Loucy (cell line): ENCODE data around the gene GRPEL1.
"Not testable (repeated sequence)": the region's sequence is repeated elsewhere in the genome, so short reads cannot be mapped to it uniquely, and the experiment has no call there.

Experiments used
- H2AFZ ChIP-seq: fragments of 200-600 bp; sonication (generic); 2 replicates; pipeline ENCODE4 v1.6.0; 2016; ENCODE audit warnings: antibody characterized with exemption, mild to moderate bottlenecking, low read length, moderate library complexity
- H3F3A ChIP-seq: fragments of 200-600 bp; 2 replicates; pipeline ENCODE4 v1.6.0; 2016; ENCODE audit warnings: antibody characterized with exemption, low read depth, mild to moderate bottlenecking
- H3K27me3 ChIP-seq: fragments of 200-600 bp; sonication (generic); 2 replicates; pipeline ENCODE4 v1.6.1; 2014; ENCODE audit warnings: low read length, mild to moderate bottlenecking; ENCODE audit not compliant: insufficient read depth, poor library complexity, severe bottlenecking
- H3K36me3 ChIP-seq: fragments of 200-600 bp; sonication (generic); 2 replicates; pipeline ENCODE4 v1.6.1; 2016; ENCODE audit warnings: low read length; ENCODE audit not compliant: insufficient read depth
- H3K4me1 ChIP-seq: fragments of 200-600 bp; sonication (generic); 2 replicates; pipeline ENCODE4 v1.5.1; 2014; ENCODE audit warnings: low read length, mild to moderate bottlenecking; ENCODE audit not compliant: insufficient read depth, poor library complexity, severe bottlenecking
- H3K4me2 ChIP-seq: fragments of 200-600 bp; sonication (generic); 2 replicates; pipeline ENCODE4 v1.6.0; 2014; ENCODE audit warnings: antibody characterized with exemption, low read length, low read depth, mild to moderate bottlenecking; ENCODE audit not compliant: poor library complexity, severe bottlenecking
- H3K4me3 ChIP-seq: fragments of 200-600 bp; sonication (generic); 2 replicates; pipeline ENCODE4 v1.5.1; 2014; ENCODE audit warnings: low read length, mild to moderate bottlenecking, mixed read lengths; ENCODE audit not compliant: poor library complexity, severe bottlenecking
- H3K79me2 ChIP-seq: fragments of 200-600 bp; sonication (generic); 2 replicates; pipeline ENCODE4 v1.6.1; 2014; ENCODE audit warnings: low read length; ENCODE audit not compliant: insufficient read depth
- H3K9ac ChIP-seq: fragments of 200-600 bp; sonication (generic); 2 replicates; pipeline ENCODE4 v1.6.0; 2014; ENCODE audit warnings: mild to moderate bottlenecking, low read depth, low read length, moderate library complexity; ENCODE audit not compliant: poor library complexity, severe bottlenecking
- H3K9me2 ChIP-seq: fragments of 200-600 bp; sonication (generic); replicated peaks from 2 replicates; pipeline ENCODE4 v1.6.1; 2016; ENCODE audit warnings: low read depth, low read length, mixed read lengths
- H3K9me3 ChIP-seq: fragments of 200-600 bp; sonication (generic); 2 replicates; pipeline ENCODE4 v1.6.1; 2014; ENCODE audit warnings: mild to moderate bottlenecking, antibody characterized with exemption, low read length, low read depth; ENCODE audit not compliant: insufficient read depth
- H4K20me1 ChIP-seq: fragments of 200-600 bp; sonication (generic); 2 replicates; pipeline ENCODE4 v1.6.0; 2014; ENCODE audit warnings: antibody characterized with exemption, low read length, mild to moderate bottlenecking; ENCODE audit not compliant: insufficient read depth, poor library complexity, severe bottlenecking
- EZH2phosphoT487 ChIP-seq: fragments of 200-600 bp; IDR thresholded peaks from 2 replicates; pipeline ENCODE4 v1.6.1; 2018; ENCODE audit warnings: antibody characterized with exemption, mild to moderate bottlenecking, moderate library complexity, borderline replicate concordance
- TF ChIP-seq, protein P1 (sequence below): fragments of 200-600 bp; sonication (generic); conservative IDR thresholded peaks from 2 replicates; pipeline ENCODE4 v1.5.1; 2014; ENCODE audit warnings: mild to moderate bottlenecking, antibody characterized with exemption, low read length

GRPEL1 gene

GRCh38 chr4:7103607-7104365 is 35.9 kb upstream of the GRPEL1 start:
- no peaks in the 10 kb centered on the region for H3K27me3 ChIP-seq
- H3K9me3 ChIP-seq: no peaks in the 10 kb centered on the region
- no peaks in the 10 kb centered on the region for H3K9me2 ChIP-seq
- peak overlapping the region; percentile 97 for H3K4me2 ChIP-seq
- no peaks in the 10 kb centered on the region for H3K79me2 ChIP-seq
- peak overlapping the region; percentile 76 for H3K4me3 ChIP-seq
- no peaks in the 10 kb centered on the region for H4K20me1 ChIP-seq
- H3K36me3 ChIP-seq: no peaks in the 10 kb centered on the region
- peaks cover 4% of the 10 kb centered on the region for H3K4me1 ChIP-seq
- H3K9ac ChIP-seq: no peak overlapping the region
- H2AFZ ChIP-seq: peak overlapping the region; percentile 71; the same call in 1 of the 2 replicates
- TF ChIP-seq EZH2phosphoT487: no peak
- TF ChIP-seq, protein P1, sequence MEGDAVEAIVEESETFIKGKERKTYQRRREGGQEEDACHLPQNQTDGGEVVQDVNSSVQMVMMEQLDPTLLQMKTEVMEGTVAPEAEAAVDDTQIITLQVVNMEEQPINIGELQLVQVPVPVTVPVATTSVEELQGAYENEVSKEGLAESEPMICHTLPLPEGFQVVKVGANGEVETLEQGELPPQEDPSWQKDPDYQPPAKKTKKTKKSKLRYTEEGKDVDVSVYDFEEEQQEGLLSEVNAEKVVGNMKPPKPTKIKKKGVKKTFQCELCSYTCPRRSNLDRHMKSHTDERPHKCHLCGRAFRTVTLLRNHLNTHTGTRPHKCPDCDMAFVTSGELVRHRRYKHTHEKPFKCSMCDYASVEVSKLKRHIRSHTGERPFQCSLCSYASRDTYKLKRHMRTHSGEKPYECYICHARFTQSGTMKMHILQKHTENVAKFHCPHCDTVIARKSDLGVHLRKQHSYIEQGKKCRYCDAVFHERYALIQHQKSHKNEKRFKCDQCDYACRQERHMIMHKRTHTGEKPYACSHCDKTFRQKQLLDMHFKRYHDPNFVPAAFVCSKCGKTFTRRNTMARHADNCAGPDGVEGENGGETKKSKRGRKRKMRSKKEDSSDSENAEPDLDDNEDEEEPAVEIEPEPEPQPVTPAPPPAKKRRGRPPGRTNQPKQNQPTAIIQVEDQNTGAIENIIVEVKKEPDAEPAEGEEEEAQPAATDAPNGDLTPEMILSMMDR: no peak
- H3F3A ChIP-seq: no peaks in the 10 kb centered on the region

GRCh38 chr4:7103031-7103606 is 35.3 kb upstream of the GRPEL1 start:
- Histone ChIP-seq H2AFZ (peak overlapping the region; percentile 94), H3K4me3 (peak overlapping the region; percentile 76), H3K79me2 (no peaks in the 10 kb centered on the region), H3K36me3 (no peaks in the 10 kb centered on the region), H3K4me1 (peaks cover 4% of the 10 kb centered on the region), H3K27me3 (no peaks in the 10 kb centered on the region), H4K20me1 (no peaks in the 10 kb centered on the region), H3K9me2 (no peaks in the 10 kb centered on the region), H3K4me2 (peak overlapping the region; percentile 97), H3F3A (no peaks in the 10 kb centered on the region), H3K9me3 (no peaks in the 10 kb centered on the region), H3K9ac (peak overlapping the region; percentile 66)
- TF ChIP-seq EZH2phosphoT487: no peak
- TF ChIP-seq, protein P1: no peak

DNA sequence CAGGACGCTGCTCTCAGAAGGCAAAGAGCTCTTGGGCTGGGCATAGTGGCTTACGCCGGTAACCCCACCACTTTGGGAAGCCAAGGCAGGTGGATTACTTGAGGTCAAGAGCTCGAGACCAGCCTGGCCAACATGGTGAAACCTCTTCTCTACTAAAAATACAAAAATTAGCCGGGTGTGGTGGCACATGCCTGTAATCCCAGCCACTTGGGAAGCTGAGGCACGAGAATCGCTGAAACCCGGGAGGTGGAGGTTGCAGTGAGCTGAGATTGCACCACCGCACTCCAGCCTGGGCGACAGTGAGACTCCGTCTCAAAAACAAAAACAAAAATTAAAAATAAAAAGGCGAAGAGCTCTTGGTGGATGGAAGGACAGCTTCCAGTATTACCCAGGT is 34.6 kb upstream of the GRPEL1 start:
- not testable (repeated sequence) for H3K4me1 ChIP-seq, H3F3A ChIP-seq, H3K27me3 ChIP-seq, H3K36me3 ChIP-seq, H3K9me2 ChIP-seq, H3K79me2 ChIP-seq, H4K20me1 ChIP-seq, H3K9me3 ChIP-seq
- peak overlapping the region; percentile 97 for H3K4me2 ChIP-seq
- peak overlapping the region; percentile 66 for H3K9ac ChIP-seq
- peak overlapping the region; percentile 76 for H3K4me3 ChIP-seq
- peak overlapping the region; percentile 94 for H2AFZ ChIP-seq
